Progenitor cell of endocrine pancreas (in vitro differentiated cells): ENCODE measurements around the gene COX6B1. TPM values are rescaled to one million over a fixed set of nuclear protein-coding genes. Genes with fewer than 3 reads are reported as not detected.
A peak's percentile ranks its signal among the peaks of the same experiment; 100 is the strongest.

Experiments used
- DNase-seq: peaks from one replicate; pipeline ENCODE4 v3.0.0; 2021; ENCODE audit warnings: low spot score; ENCODE audit not compliant: unreplicated experiment
- H3K27ac Mint-ChIP-seq: 2 replicates; pipeline ENCODE4 v1.8.0; 2021; ENCODE audit warnings: mild to moderate bottlenecking, moderate library complexity, mixed read lengths
- H3K27me3 Mint-ChIP-seq: 2 replicates; pipeline ENCODE4 v1.8.0; 2021; ENCODE audit warnings: mixed read lengths
- H3K36me3 Mint-ChIP-seq: 2 replicates; pipeline ENCODE4 v1.8.0; 2022; ENCODE audit warnings: mixed read lengths; ENCODE audit not compliant: insufficient read depth
- H3K4me1 Mint-ChIP-seq: 2 replicates; pipeline ENCODE4 v1.8.0; 2021; ENCODE audit warnings: low read depth, mixed read lengths
- H3K4me3 Mint-ChIP-seq: 2 replicates; pipeline ENCODE4 v1.8.0; 2021; ENCODE audit warnings: low read depth, mild to moderate bottlenecking, moderate library complexity, mixed read lengths
- H3K9me3 Mint-ChIP-seq: 2 replicates; pipeline ENCODE4 v1.8.0; 2021; ENCODE audit warnings: low read depth, mixed read lengths
- CTCF ChIP-seq: fragments of 200-600 bp; sonication (generic); IDR thresholded peaks from one replicate; pipeline ENCODE4 v1.5.0; 2021; ENCODE audit warnings: antibody characterized with exemption, mild to moderate bottlenecking; ENCODE audit not compliant: unreplicated experiment
- total RNA-seq: library from RNA; stranded (reverse); gene quantifications from 2 replicates; pipeline ENCODE4 v1.2.1, GENCODE V29; 2021

COX6B1 gene
- total RNA-seq, 1 donor from 2014 or later, result 307 TPM

GRCh38 chr19:35703343-35703742 is 55.2 kb downstream of the COX6B1 start:
- TF ChIP-seq CTCF, result no peak
- H3K27ac Mint-ChIP-seq, result no peak overlapping the region
- H3K9me3 Mint-ChIP-seq, result no peaks in the 10 kb centered on the region
- H3K4me1 Mint-ChIP-seq, result peaks cover 2% of the 10 kb centered on the region
- H3K4me3 Mint-ChIP-seq, result no peak overlapping the region
- peaks cover 14% of the 10 kb centered on the region for H3K27me3 Mint-ChIP-seq
- no peaks in the 10 kb centered on the region for H3K36me3 Mint-ChIP-seq
- no peak for DNase-seq

- no peak for TF ChIP-seq CTCF
- H3K27ac Mint-ChIP-seq, result no peak within 1 kb of the TSS
Observed at GRCh38 chr19:35704218-35704617, 56.1 kb downstream of the COX6B1 start, which contains the start of gene ZBTB32. TSS of gene ZBTB32 (plus strand) at chr19:35704558. CDS start at chr19:35714627, 10,069 bp downstream.

More at GRCh38 chr19:35704218-35704617, 56.1 kb downstream of the COX6B1 start, which contains the start of gene ZBTB32:
- Mint-ChIP-seq H3K36me3 (no peaks in the 10 kb centered on the region), H3K4me3 (no peak within 1 kb of the TSS), H3K9me3 (no peaks in the 10 kb centered on the region), H3K4me1 (peaks cover 2% of the 10 kb centered on the region), H3K27me3 (peaks cover 14% of the 10 kb centered on the region)
- DNase-seq, result peak; percentile 41

Other genes starting within 250 kb of the COX6B1 start
- gene FFAR2, start 200.1 kb upstream of the COX6B1 start, total RNA-seq, result 1.2 and 1.9 TPM in 2 replicates
- gene KRTDAP, start 157.9 kb upstream of the COX6B1 start, total RNA-seq, result 1.6 and 4.8 TPM in 2 replicates
- gene DMKN, start 134.7 kb upstream of the COX6B1 start, total RNA-seq, result 201 and 213 TPM in 2 replicates
- gene SBSN, start 120.0 kb upstream of the COX6B1 start, total RNA-seq, result 0.16 and 0.24 TPM in 2 replicates
- not detected in 2 replicates for gene GAPDHS, start 114.9 kb upstream of the COX6B1 start, total RNA-seq
- gene TMEM147, start 102.7 kb upstream of the COX6B1 start, total RNA-seq, result 94.2 and 95.2 TPM in 2 replicates
- 0.18 TPM in 1 of 2 replicates, not detected in the other for gene ATP4A, start 84.7 kb upstream of the COX6B1 start, total RNA-seq
- not detected in 2 replicates for gene PMIS2, start 62.1 kb upstream of the COX6B1 start, total RNA-seq
- gene HAUS5, start 35.6 kb upstream of the COX6B1 start, total RNA-seq, result 32.9 and 34.1 TPM in 2 replicates
- 69.2 and 76.0 TPM in 2 replicates for gene RBM42, start 19.3 kb upstream of the COX6B1 start, total RNA-seq
- gene ETV2, start 6.6 kb upstream of the COX6B1 start, total RNA-seq, result 1.0 and 1.3 TPM in 2 replicates
- gene UPK1A, start 18.2 kb downstream of the COX6B1 start, total RNA-seq, result not detected in 2 replicates
- not detected in 2 replicates for gene ZBTB32, start 56.2 kb downstream of the COX6B1 start, total RNA-seq
- 65.0 and 70.2 TPM in 2 replicates for gene KMT2B, start 69.7 kb downstream of the COX6B1 start, total RNA-seq
- gene IGFLR1, start 94.1 kb downstream of the COX6B1 start, total RNA-seq, result 5.1 TPM in 2 replicates
- gene U2AF1L4, start 97.1 kb downstream of the COX6B1 start, total RNA-seq, result 35.5 and 37.4 TPM in 2 replicates
- 81.4 and 83.8 TPM in 2 replicates for gene PSENEN, start 97.3 kb downstream of the COX6B1 start, total RNA-seq
- 12.7 and 13.1 TPM in 2 replicates for gene LIN37, start 100.3 kb downstream of the COX6B1 start, total RNA-seq
- gene HSPB6, start 108.7 kb downstream of the COX6B1 start, total RNA-seq, result 0.33 TPM in 1 of 2 replicates, not detected in the other
- 58.6 and 62.3 TPM in 2 replicates for gene PROSER3, start 109.9 kb downstream of the COX6B1 start, total RNA-seq
- gene ARHGAP33, start 127.2 kb downstream of the COX6B1 start, total RNA-seq, result 46.3 and 54.3 TPM in 2 replicates
- 5.3 TPM in 2 replicates for gene PRODH2, start 164.5 kb downstream of the COX6B1 start, total RNA-seq
- 15.7 and 17.5 TPM in 2 replicates for gene NPHS1, start 204.2 kb downstream of the COX6B1 start, total RNA-seq
- gene KIRREL2, start 208.6 kb downstream of the COX6B1 start, total RNA-seq, result 97.5 and 100.0 TPM in 2 replicates
- 134 and 135 TPM in 2 replicates for gene APLP1, start 220.3 kb downstream of the COX6B1 start, total RNA-seq